Superior temporal gyrus (tissue), 1 donor: ENCODE measurements around the gene PRKG1.
"Not testable (repeated sequence)": the region's sequence is repeated elsewhere in the genome, so short reads cannot be mapped to it uniquely, and the experiment has no call there.

Source experiments
- DNase-seq: peaks from one replicate; pipeline ENCODE4 v3.0.0-alpha.2; 2016; ENCODE audit errors: extremely low spot score

Gene PRKG1

GRCh38 chr10:51269821-51270220 is 195.5 kb downstream of the PRKG1 start:
- no peak for DNase-seq

GRCh38 chr10:51270936-51271530 is 196.7 kb downstream of the PRKG1 start:
- no peak for DNase-seq

GRCh38 chr10:51272099-51272498 is 197.8 kb downstream of the PRKG1 start:
- not testable (repeated sequence) for DNase-seq

GRCh38 chr10:51272555-51272954 is 198.3 kb downstream of the PRKG1 start:
- no peak for DNase-seq

- DNase-seq: no peak
These were observed 199.3 kb downstream of the PRKG1 start for GRCh38 chr10:51273574-51273973.

GRCh38 chr10:51276097-51276496 is 201.8 kb downstream of the PRKG1 start:
- DNase-seq: not testable (repeated sequence)

- DNase-seq: not testable (repeated sequence)
These were observed 207.1 kb downstream of the PRKG1 start for GRCh38 chr10:51281387-51281786.

- no peak for DNase-seq
These were observed 211.3 kb downstream of the PRKG1 start for GRCh38 chr10:51285601-51286000.

GRCh38 chr10:51288511-51288910 is 214.2 kb downstream of the PRKG1 start:
- no peak for DNase-seq

GRCh38 chr10:51289519-51289918 is 215.2 kb downstream of the PRKG1 start:
- DNase-seq: no peak

- DNase-seq: no peak
These were observed 217.7 kb downstream of the PRKG1 start for GRCh38 chr10:51291961-51292360.

GRCh38 chr10:51297438-51297837 is 223.2 kb downstream of the PRKG1 start:
- DNase-seq: no peak

- no peak for DNase-seq
These were observed 226.5 kb downstream of the PRKG1 start for GRCh38 chr10:51300617-51301304.

GRCh38 chr10:51301644-51302043 is 227.4 kb downstream of the PRKG1 start:
- DNase-seq: no peak

- DNase-seq: no peak
These were observed 228.0 kb downstream of the PRKG1 start for GRCh38 chr10:51302316-51302715.

- no peak for DNase-seq
These were observed 233.8 kb downstream of the PRKG1 start for GRCh38 chr10:51308116-51308515.

- DNase-seq: no peak
These were observed 236.9 kb downstream of the PRKG1 start for GRCh38 chr10:51311228-51311627.

- DNase-seq: no peak
These were observed 238.5 kb downstream of the PRKG1 start for GRCh38 chr10:51312817-51313216.

GRCh38 chr10:51313251-51313650 is 239.0 kb downstream of the PRKG1 start:
- DNase-seq: no peak

- DNase-seq: no peak
These were observed 239.6 kb downstream of the PRKG1 start for GRCh38 chr10:51313773-51314478.

GRCh38 chr10:51314481-51314880 is 240.2 kb downstream of the PRKG1 start:
- DNase-seq: no peak

GRCh38 chr10:51318399-51319172 is 244.3 kb downstream of the PRKG1 start:
- no peak for DNase-seq

- DNase-seq: no peak
These were observed 244.8 kb downstream of the PRKG1 start for GRCh38 chr10:51319173-51319435.
